Fibroblast of villous mesenchyme (primary cell): ENCODE results near the gene RNH1. TPM values are rescaled to one million over a fixed set of nuclear protein-coding genes. Genes with fewer than 3 reads are reported as not detected.

Experiments
- DNase-seq: peaks from one replicate; pipeline ENCODE4 v3.0.0-alpha.2; 2010; ENCODE audit warnings: low read depth
- H3K4me3 ChIP-seq: 2 replicates; pipeline ENCODE4 v1.5.1; 2011; ENCODE audit warnings: low read depth, mild to moderate bottlenecking, low read length
- CTCF ChIP-seq: IDR thresholded peaks from 2 replicates; pipeline ENCODE4 v1.5.1; 2012; ENCODE audit warnings: low read depth, mild to moderate bottlenecking, low read length; ENCODE audit not compliant: insufficient read depth
- total RNA-seq: library from RNA; depleted of rRNA; stranded (reverse); fragments of >200 nt; gene quantifications from 2 replicates; pipeline ENCODE4 v1.2.3, GENCODE V29; 2012

RNH1 gene
- total RNA-seq, 1 donor, result 259 TPM

- H3K4me3 ChIP-seq, result no peak overlapping the region
- TF ChIP-seq CTCF, result no peak
- no peak for DNase-seq
Measured at GRCh38 chr11:551596-551995, 44.6 kb upstream of the RNH1 start.

GRCh38 chr11:551131-551530 lies 44.1 kb upstream of the RNH1 start:
- no peak for TF ChIP-seq CTCF
- no peak overlapping the region for H3K4me3 ChIP-seq

GRCh38 chr11:550746-551085 lies 43.7 kb upstream of the RNH1 start:
- TF ChIP-seq CTCF, result no peak
- no peak overlapping the region for H3K4me3 ChIP-seq
- no peak for DNase-seq

More at GRCh38 chr11:551131-551530, 44.1 kb upstream of the RNH1 start:
- no peak for DNase-seq

DNA sequence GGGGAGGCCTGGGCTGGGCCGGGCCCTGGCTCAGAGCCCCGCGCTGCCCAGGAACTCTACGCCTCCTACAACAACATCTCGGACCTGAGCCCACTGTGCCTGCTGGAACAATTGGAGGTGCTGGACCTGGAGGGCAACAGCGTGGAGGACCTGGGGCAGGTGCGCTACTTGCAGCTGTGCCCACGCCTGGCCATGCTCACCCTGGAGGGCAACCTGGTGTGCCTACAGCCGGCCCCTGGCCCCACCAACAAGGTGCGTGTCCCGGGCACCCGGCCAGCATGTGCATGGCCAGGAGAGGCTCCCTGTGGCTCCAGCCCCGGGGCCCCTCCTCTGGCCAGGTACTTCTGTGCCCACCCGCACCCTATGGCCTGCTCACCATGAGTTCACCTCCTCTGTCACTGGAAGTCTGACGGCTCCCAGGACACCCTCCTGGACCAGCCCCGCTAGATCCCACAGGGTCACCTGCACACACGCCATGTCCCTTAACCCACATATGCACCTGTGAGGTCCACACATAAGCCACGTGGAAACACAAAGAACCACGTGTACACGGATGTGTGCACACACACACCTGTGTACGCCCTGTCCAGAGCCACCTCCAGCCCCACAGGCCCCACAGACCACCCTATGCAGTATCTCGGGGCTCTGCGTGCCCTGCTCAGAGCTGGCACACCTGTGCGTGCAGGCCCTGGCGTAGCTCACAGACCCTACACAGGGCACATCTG lies 43.1 kb upstream of the RNH1 start:
- DNase-seq, result no peak
- no peak for TF ChIP-seq CTCF

GRCh38 chr11:548700-549603 lies 41.9 kb upstream of the RNH1 start:
- TF ChIP-seq CTCF, result no peak
- no peak overlapping the region for H3K4me3 ChIP-seq
- DNase-seq, result no peak

More for the DNA sequence above, 43.1 kb upstream of the RNH1 start:
- no peak overlapping the region for H3K4me3 ChIP-seq

GRCh38 chr11:545171-545570 lies 38.1 kb upstream of the RNH1 start:
- no peak for TF ChIP-seq CTCF
- no peak overlapping the region for H3K4me3 ChIP-seq
- DNase-seq, result no peak
